Measurements from ENCODE around the gene TMPRSS4.

- TF ChIP-seq CTCF (IDR thresholded peaks at IDR 0.05) (no peak), EZH2 (IDR thresholded peaks at IDR 0.05; ENCODE audit: borderline replicate concordance, insufficient read depth, low read depth, low read length, poor library complexity, severe bottlenecking) (no peak)
These were observed at the start of gene TMPRSS4 for GRCh38 chr11:118076754-118077281.

Data from B cell (primary cell).